Renal pelvis (tissue), 4 donors: Measurements from ENCODE around the gene GAS6. TPM values are rescaled to one million over a fixed set of nuclear protein-coding genes. Genes with fewer than 3 reads are reported as not detected.

ENCODE experiments used
- DNase-seq: peaks from one replicate; pipeline ENCODE4 v3.0.0-alpha.2; 2013
- polyA plus RNA-seq, 3 donors: library from polyadenylated mRNA; unstranded; fragments of 120-200 nt; gene quantifications; one replicate each; pipeline ENCODE4 v1.2.1, GENCODE V29; 2013; ENCODE audit not compliant: insufficient read length in 3 of 3

Gene GAS6
- polyA plus RNA-seq, 3 donors = 28.5 to 32.7 (median 30.4) TPM

GRCh38 chr13:113776231-113777125, 87.4 kb downstream of the GAS6 start:
- DNase-seq = no peak

- no peak for DNase-seq
Observed at GRCh38 chr13:113775451-113776145, 88.3 kb downstream of the GAS6 start.

DNA sequence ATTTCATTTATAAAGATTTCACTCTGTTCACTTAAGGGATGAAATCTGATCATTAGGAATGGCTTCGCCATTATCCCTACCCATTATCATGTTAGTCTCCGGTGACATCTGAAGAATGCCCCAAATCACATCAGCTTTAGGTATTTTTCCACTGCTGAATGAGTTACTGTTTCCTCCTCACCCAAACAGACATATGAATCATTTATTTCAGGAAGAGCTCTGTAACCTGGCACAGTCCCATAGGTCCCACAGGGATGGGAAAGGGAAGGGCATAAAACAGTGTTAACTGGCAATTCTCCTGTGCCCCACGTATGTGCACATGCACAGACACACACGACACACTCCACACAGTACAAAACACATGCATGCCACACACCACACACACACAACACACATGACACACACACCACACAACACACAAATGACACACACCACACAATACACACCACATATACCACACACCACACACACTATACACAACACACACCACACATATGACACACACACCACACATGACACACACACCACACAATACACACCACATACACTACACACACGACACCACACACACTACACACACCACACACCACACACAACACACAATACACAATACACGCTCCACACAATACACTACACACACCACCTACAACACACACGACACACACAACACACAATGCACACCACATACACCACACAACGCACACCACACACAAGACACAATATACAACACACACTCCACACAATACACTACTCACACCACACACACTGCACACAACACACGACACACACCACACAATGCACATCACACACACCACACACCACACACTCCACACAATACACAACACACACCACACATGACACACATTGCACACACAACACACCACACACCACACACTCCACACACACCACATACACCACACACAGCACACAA, 89.4 kb downstream of the GAS6 start:
- DNase-seq = no peak

DNA sequence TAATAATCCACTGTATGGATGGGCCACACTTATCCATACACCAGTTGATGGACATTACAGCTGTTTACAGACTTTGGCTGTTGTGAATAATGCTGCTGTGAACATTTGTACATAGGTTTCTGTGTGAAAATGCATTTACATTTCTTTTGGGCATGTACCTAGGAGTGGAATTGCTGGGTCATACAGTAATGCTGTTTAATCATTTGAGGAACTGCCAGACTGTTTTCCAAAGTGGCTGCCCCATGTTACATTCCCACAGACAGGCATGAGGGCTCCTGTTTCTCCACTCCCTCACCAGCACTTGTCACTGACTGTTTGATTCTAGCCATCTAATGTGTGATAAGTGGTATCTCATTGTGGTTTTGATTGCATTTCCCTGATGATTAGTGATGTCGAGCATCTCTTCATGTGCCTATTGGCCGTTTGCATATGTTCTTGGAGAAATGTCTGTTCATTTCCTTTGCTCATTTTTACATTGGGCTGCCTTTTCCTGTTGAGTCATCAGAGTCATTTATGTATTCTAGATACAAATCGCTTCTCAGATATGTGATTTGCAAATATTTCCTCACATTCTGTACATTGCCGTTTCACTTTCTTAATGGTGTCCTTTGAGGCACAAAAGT, 92.1 kb downstream of the GAS6 start:
- DNase-seq = no peak

DNA sequence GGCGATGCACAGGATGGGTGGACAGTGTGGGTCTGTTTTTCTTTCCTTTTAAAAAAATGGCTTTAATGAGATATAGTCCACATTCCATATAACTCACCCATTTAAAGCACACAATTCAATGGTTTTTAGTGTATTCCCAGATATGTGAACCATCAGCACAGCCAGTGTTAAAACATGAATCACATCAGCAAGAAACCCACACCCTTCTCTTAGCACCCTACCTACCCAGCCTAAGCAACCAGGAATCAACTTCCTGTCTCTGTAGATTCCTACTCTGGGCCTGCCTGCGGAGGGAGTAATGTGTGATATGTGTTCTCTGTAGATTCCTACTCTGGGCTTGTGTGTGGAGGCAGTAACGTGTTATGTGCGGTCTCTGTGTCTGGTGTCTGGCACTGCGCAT, 92.9 kb downstream of the GAS6 start:
- DNase-seq = no peak

Other genes starting within 250 kb of the GAS6 start
- gene ATP4B, start 205.9 kb downstream of the GAS6 start, polyA plus RNA-seq = under 1 TPM; 0.27 to 0.53 (median 0.44) TPM
- under 1 TPM; 0.06 to 0.30 (median 0.11) TPM for gene GRK1, start 196.9 kb downstream of the GAS6 start, polyA plus RNA-seq
- 1 to 10 TPM; 7.1 to 9.5 (median 8.4) TPM for gene TMEM255B, start 104.8 kb downstream of the GAS6 start, polyA plus RNA-seq
- under 1 TPM; 0.06 to 0.18 (median 0.15) TPM for gene C13orf46, start 110.0 kb upstream of the GAS6 start, polyA plus RNA-seq